ENCODE measurements around the gene HNMT. TPM values are rescaled to one million over a fixed set of nuclear protein-coding genes. Genes with fewer than 3 reads are reported as not detected.
A peak's percentile ranks its signal among the peaks of the same experiment; 100 is the strongest.

HNMT gene
- total and polyA plus RNA-seq, 2 of the 13 experiments (the other 11 are each of a cell fraction or from before 2014, with no cell fraction given), result 279 to 309 TPM

- TF ChIP-seq MBD4 (IDR thresholded peaks at IDR 0.05; ENCODE audit: borderline replicate concordance, low read length), result no peak; the same call in 1 of the 2 replicates
- TF ChIP-seq TAF1 (CRISPR knock-in tag; IDR thresholded peaks at IDR 0.05), result no peak
- TF ChIP-seq MIER2 (CRISPR knock-in tag; IDR thresholded peaks at IDR 0.05), result 0 out of 2 replicates have a peak, but pooled peaks have one; percentile 37
- no peak for TF ChIP-seq ZNF17 (CRISPR knock-in tag; IDR thresholded peaks at IDR 0.05)
- no peak for TF ChIP-seq ZNF670 (CRISPR knock-in tag; IDR thresholded peaks at IDR 0.05; ENCODE audit: borderline replicate concordance)
- TF ChIP-seq FOXJ3 (CRISPR knock-in tag; IDR thresholded peaks at IDR 0.05; ENCODE audit: borderline replicate concordance), result peak; percentile 97
- no peak for TF ChIP-seq ZNF350 (CRISPR knock-in tag; IDR thresholded peaks at IDR 0.05; ENCODE audit: borderline replicate concordance, low read depth)
- TF ChIP-seq ZNF574 (CRISPR knock-in tag; IDR thresholded peaks at IDR 0.05), result no peak
- TF ChIP-seq ZFAT (CRISPR knock-in tag; conservative IDR thresholded peaks at IDR 0.05), result no peak
- no peak for TF ChIP-seq ZNF296 (CRISPR knock-in tag; conservative IDR thresholded peaks at IDR 0.05)
- peak; percentile 47; the same call in 1 of the 2 replicates for TF ChIP-seq ZNF136 (CRISPR knock-in tag; IDR thresholded peaks at IDR 0.05; ENCODE audit: low read depth)
- TF ChIP-seq, protein P1, sequence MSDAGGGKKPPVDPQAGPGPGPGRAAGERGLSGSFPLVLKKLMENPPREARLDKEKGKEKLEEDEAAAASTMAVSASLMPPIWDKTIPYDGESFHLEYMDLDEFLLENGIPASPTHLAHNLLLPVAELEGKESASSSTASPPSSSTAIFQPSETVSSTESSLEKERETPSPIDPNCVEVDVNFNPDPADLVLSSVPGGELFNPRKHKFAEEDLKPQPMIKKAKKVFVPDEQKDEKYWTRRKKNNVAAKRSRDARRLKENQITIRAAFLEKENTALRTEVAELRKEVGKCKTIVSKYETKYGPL (CRISPR knock-in tag; IDR thresholded peaks at IDR 0.05), result no peak
- TF ChIP-seq ASH2L (IDR thresholded peaks at IDR 0.05; ENCODE audit: insufficient read length, low read depth, low read length), result peak; percentile 72
- TF ChIP-seq ZNF777 (CRISPR knock-in tag; IDR thresholded peaks at IDR 0.05), result no peak
- TF ChIP-seq CENPBD1 (CRISPR knock-in tag; IDR thresholded peaks at IDR 0.05; ENCODE audit: borderline replicate concordance, low read depth), result no peak
- no peak for TF ChIP-seq ZBTB14 (CRISPR knock-in tag; IDR thresholded peaks at IDR 0.05)
- peak; percentile 77; the same call in 1 of the 2 replicates for TF ChIP-seq THRA (CRISPR knock-in tag; IDR thresholded peaks at IDR 0.05; ENCODE audit: borderline replicate concordance)
- TF ChIP-seq, protein P2, sequence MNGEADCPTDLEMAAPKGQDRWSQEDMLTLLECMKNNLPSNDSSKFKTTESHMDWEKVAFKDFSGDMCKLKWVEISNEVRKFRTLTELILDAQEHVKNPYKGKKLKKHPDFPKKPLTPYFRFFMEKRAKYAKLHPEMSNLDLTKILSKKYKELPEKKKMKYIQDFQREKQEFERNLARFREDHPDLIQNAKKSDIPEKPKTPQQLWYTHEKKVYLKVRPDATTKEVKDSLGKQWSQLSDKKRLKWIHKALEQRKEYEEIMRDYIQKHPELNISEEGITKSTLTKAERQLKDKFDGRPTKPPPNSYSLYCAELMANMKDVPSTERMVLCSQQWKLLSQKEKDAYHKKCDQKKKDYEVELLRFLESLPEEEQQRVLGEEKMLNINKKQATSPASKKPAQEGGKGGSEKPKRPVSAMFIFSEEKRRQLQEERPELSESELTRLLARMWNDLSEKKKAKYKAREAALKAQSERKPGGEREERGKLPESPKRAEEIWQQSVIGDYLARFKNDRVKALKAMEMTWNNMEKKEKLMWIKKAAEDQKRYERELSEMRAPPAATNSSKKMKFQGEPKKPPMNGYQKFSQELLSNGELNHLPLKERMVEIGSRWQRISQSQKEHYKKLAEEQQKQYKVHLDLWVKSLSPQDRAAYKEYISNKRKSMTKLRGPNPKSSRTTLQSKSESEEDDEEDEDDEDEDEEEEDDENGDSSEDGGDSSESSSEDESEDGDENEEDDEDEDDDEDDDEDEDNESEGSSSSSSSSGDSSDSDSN (CRISPR knock-in tag; IDR thresholded peaks at IDR 0.05), result no peak
- no peak for TF ChIP-seq ZNF761 (CRISPR knock-in tag; conservative IDR thresholded peaks at IDR 0.05)
These were observed 35.4 kb upstream of the HNMT start (continued) for GRCh38 chr2:137928547-137929518.

Data from HepG2 (cell line).